HEK293 (cell line): ENCODE results near the gene BTBD2.

Experiments
- CTCF ChIA-PET: fragments of 350-600 bp; formaldehyde crosslinking; extraction: SDS; loops from one replicate; lab custom pipeline; 2021; ENCODE audit warnings: antibody characterized with exemption; lab: Yijun Ruan, JAX
- POLR2A ChIA-PET: fragments of 300-600 bp; formaldehyde crosslinking; extraction: SDS; loops from one replicate; lab custom pipeline; 2020; ENCODE audit warnings: antibody characterized with exemption, inconsistent platforms; lab: Yijun Ruan, JAX
- H3K27ac ChIP-seq: fragments of 200-500 bp; sonication (Bioruptor generic); 2 replicates; pipeline ENCODE4 v1.5.1; 2014; ENCODE audit warnings: low read depth, low read length, control low read depth, inconsistent platforms; ENCODE audit errors: extremely low read depth
- H3K36me3 ChIP-seq, 2 experiments: fragments of 200-500 bp in 1 of 2; sonication (Bioruptor generic) in 1 of 2; 1 replicate in 1 of 2; 2 replicates in 1 of 2; pipeline ENCODE4 v1.5.1; 2014 to 2017; ENCODE audit warnings: inconsistent platforms in 2 of 2, low read length in 2 of 2; ENCODE audit not compliant: control insufficient read depth in 2 of 2, insufficient read depth in 1 of 2
- H3K4me1 ChIP-seq: fragments of 200-500 bp; sonication (Bioruptor generic); 2 replicates; pipeline ENCODE4 v1.5.1; 2014; ENCODE audit warnings: mild to moderate bottlenecking, low read length, inconsistent platforms; ENCODE audit not compliant: control insufficient read depth, insufficient read depth
- H3K4me3 ChIP-seq: 2 replicates; pipeline ENCODE4 v1.5.1; 2011; ENCODE audit warnings: low read depth, mild to moderate bottlenecking, control low read depth, low read length, moderate library complexity
- H3K9me3 ChIP-seq: fragments of 200-500 bp; sonication (Bioruptor generic); 2 replicates; pipeline ENCODE4 v1.5.1; 2014; ENCODE audit warnings: low read depth, low read length, inconsistent platforms; ENCODE audit not compliant: control insufficient read depth, insufficient read depth
- BCL11A ChIP-seq: fragments of 450-650 bp; formaldehyde crosslinking; IDR thresholded peaks from 2 replicates; pipeline ENCODE4 v1.5.1; 2016; ENCODE audit warnings: low read depth, missing biosample characterization, missing genetic modification characterization
- BCL11B ChIP-seq: fragments of 450-650 bp; formaldehyde crosslinking; IDR thresholded peaks from 2 replicates; pipeline ENCODE4 v1.5.1; 2016; ENCODE audit warnings: low read depth, missing biosample characterization, missing genetic modification characterization
- GFI1B ChIP-seq: fragments of 450-650 bp; formaldehyde crosslinking; IDR thresholded peaks from 2 replicates; pipeline ENCODE4 v1.5.1; 2016; ENCODE audit warnings: missing biosample characterization, missing genetic modification characterization
- GLIS1 ChIP-seq: fragments of 450-650 bp; formaldehyde crosslinking; IDR thresholded peaks from 2 replicates; pipeline ENCODE4 v1.5.1; 2016; ENCODE audit warnings: missing biosample characterization, missing genetic modification characterization
- GLIS2 ChIP-seq: fragments of 450-650 bp; formaldehyde crosslinking; IDR thresholded peaks from 2 replicates; pipeline ENCODE4 v1.5.1; 2016; ENCODE audit warnings: missing biosample characterization, missing genetic modification characterization
- HOXD13 ChIP-seq: sonication (generic); formaldehyde crosslinking; IDR thresholded peaks from 2 replicates; pipeline ENCODE4 v1.8.0; 2022; ENCODE audit warnings: missing genetic modification reagents, borderline replicate concordance
- KLF9 ChIP-seq: fragments of 450-650 bp; formaldehyde crosslinking; IDR thresholded peaks from 2 replicates; pipeline ENCODE4 v1.5.1; 2016; ENCODE audit warnings: missing biosample characterization, missing genetic modification characterization, low read depth
- MYNN ChIP-seq: fragments of 450-650 bp; formaldehyde crosslinking; IDR thresholded peaks from 2 replicates; pipeline ENCODE4 v1.5.1; 2016; ENCODE audit warnings: missing biosample characterization, missing genetic modification characterization, borderline replicate concordance
- ZIC2 ChIP-seq: fragments of 450-650 bp; formaldehyde crosslinking; IDR thresholded peaks from 2 replicates; pipeline ENCODE4 v1.5.1; 2016; ENCODE audit warnings: missing biosample characterization, missing genetic modification characterization
- ZNF10 ChIP-seq: fragments of 450-650 bp; formaldehyde crosslinking; IDR thresholded peaks from 2 replicates; pipeline ENCODE4 v1.5.1; 2017; ENCODE audit warnings: missing biosample characterization, missing genetic modification characterization
- ZNF175 ChIP-seq: fragments of 450-650 bp; formaldehyde crosslinking; IDR thresholded peaks from 2 replicates; pipeline ENCODE4 v1.5.1; 2016; ENCODE audit warnings: missing biosample characterization, missing genetic modification characterization
- ZNF426 ChIP-seq: fragments of 450-650 bp; formaldehyde crosslinking; IDR thresholded peaks from 2 replicates; pipeline ENCODE4 v1.5.1; 2017; ENCODE audit warnings: missing biosample characterization, missing genetic modification characterization, mild to moderate bottlenecking, inconsistent platforms, moderate library complexity
- ZNF521 ChIP-seq: fragments of 450-650 bp; formaldehyde crosslinking; IDR thresholded peaks from 2 replicates; pipeline ENCODE4 v1.5.1; 2017; ENCODE audit warnings: missing biosample characterization, mild to moderate bottlenecking, missing genetic modification characterization
- ZNF600 ChIP-seq: fragments of 450-650 bp; formaldehyde crosslinking; IDR thresholded peaks from 2 replicates; pipeline ENCODE4 v1.5.1; 2016; ENCODE audit warnings: missing biosample characterization, missing genetic modification characterization
- ZNF654 ChIP-seq: fragments of 450-650 bp; formaldehyde crosslinking; IDR thresholded peaks from 2 replicates; pipeline ENCODE4 v1.5.1; 2016; ENCODE audit warnings: low read depth, missing biosample characterization, missing genetic modification characterization
- ZNF664 ChIP-seq: fragments of 450-650 bp; formaldehyde crosslinking; IDR thresholded peaks from 2 replicates; pipeline ENCODE4 v1.5.1; 2016; ENCODE audit warnings: missing biosample characterization, missing genetic modification characterization
- ZNF768 ChIP-seq: fragments of 450-650 bp; formaldehyde crosslinking; IDR thresholded peaks from 2 replicates; pipeline ENCODE4 v1.5.1; 2018; ENCODE audit warnings: missing biosample characterization, mild to moderate bottlenecking, missing genetic modification characterization
- TF ChIP-seq, protein P1 (sequence below): fragments of 450-650 bp; formaldehyde crosslinking; IDR thresholded peaks from 2 replicates; pipeline ENCODE4 v1.5.1; 2016; ENCODE audit warnings: missing biosample characterization, missing genetic modification characterization
- TF ChIP-seq, protein P2 (sequence below): fragments of 450-650 bp; formaldehyde crosslinking; optimal IDR thresholded peaks from 2 replicates; pipeline ENCODE3; 2016; ENCODE audit warnings: missing biosample characterization, mild to moderate bottlenecking, missing genetic modification characterization
- TF ChIP-seq, protein P3 (sequence below): fragments of 450-650 bp; formaldehyde crosslinking; IDR thresholded peaks from 2 replicates; pipeline ENCODE4 v1.5.1; 2016; ENCODE audit warnings: missing biosample characterization, missing genetic modification characterization
- TF ChIP-seq, protein P4 (sequence below): fragments of 450-650 bp; formaldehyde crosslinking; IDR thresholded peaks from 2 replicates; pipeline ENCODE4 v1.5.1; 2016; ENCODE audit warnings: missing biosample characterization, missing genetic modification characterization
- TF ChIP-seq, protein P5 (sequence below): fragments of 450-650 bp; formaldehyde crosslinking; IDR thresholded peaks from 2 replicates; pipeline ENCODE4 v1.5.1; 2017; ENCODE audit warnings: missing biosample characterization, missing genetic modification characterization
- TF ChIP-seq, protein P6 (sequence below): fragments of 450-650 bp; formaldehyde crosslinking; IDR thresholded peaks from 2 replicates; pipeline ENCODE4 v1.5.1; 2016; ENCODE audit warnings: missing biosample characterization, missing genetic modification characterization

Gene BTBD2

DNA sequence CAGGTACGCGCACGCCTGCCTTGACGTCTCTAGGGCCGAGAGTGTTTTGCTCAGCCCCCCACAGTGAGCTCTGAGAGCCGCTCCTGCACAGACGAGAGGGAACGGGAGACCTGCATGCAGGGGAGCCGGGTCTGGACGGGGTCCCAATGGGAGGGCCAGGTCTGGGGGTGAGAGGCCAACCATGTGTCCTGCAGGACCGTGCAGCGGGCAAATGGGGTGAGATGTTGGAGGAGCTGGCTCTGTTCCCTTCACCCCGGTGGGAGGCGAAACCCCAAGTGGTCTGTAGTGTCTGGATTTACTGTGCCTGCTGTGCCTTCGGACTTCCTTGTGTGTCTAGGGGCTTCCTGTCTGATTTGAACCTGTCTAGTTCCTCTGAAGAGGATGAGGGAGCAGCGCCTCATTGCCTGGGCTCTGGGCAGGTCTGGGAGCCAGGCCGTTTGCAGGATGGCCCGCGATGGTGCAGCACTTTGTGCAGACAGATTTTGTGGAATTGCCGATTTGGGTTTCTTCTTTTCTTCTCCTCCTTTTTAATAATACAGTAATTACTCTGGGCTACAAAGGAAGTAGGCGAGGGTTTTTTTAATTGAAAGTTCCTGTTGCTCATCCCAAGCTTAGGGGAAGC lies 72.5 kb downstream of the BTBD2 start:
- peaks cover 0 to 5% of the 10 kb centered on the region in 2 experiments; a peak in 2 of 3 replicates for H3K36me3 ChIP-seq
- POLR2A ChIA-PET, result interaction anchor here (0.6 kb wide), 1 partner anchor 947 kb away, joined by 3 read pairs; no protein-coding TSS in a partner anchor
- CTCF ChIA-PET, result interaction anchor here (0.7 to 1.3 kb wide), 3 partner anchors 14 to 1487 kb away, joined by 3 to 5 read pairs (median 3); no protein-coding TSS in a partner anchor
- peaks cover 3% of the 10 kb centered on the region for H3K4me1 ChIP-seq
- no peaks in the 10 kb centered on the region for H3K9me3 ChIP-seq
- H3K27ac ChIP-seq, result peak overlapping the region; percentile 90; the same call in 1 of the 2 replicates
- peak overlapping the region; percentile 91 for H3K4me3 ChIP-seq
- no peak for TF ChIP-seq ZNF10 (tag by site-specific recombination)
- TF ChIP-seq, protein P1, sequence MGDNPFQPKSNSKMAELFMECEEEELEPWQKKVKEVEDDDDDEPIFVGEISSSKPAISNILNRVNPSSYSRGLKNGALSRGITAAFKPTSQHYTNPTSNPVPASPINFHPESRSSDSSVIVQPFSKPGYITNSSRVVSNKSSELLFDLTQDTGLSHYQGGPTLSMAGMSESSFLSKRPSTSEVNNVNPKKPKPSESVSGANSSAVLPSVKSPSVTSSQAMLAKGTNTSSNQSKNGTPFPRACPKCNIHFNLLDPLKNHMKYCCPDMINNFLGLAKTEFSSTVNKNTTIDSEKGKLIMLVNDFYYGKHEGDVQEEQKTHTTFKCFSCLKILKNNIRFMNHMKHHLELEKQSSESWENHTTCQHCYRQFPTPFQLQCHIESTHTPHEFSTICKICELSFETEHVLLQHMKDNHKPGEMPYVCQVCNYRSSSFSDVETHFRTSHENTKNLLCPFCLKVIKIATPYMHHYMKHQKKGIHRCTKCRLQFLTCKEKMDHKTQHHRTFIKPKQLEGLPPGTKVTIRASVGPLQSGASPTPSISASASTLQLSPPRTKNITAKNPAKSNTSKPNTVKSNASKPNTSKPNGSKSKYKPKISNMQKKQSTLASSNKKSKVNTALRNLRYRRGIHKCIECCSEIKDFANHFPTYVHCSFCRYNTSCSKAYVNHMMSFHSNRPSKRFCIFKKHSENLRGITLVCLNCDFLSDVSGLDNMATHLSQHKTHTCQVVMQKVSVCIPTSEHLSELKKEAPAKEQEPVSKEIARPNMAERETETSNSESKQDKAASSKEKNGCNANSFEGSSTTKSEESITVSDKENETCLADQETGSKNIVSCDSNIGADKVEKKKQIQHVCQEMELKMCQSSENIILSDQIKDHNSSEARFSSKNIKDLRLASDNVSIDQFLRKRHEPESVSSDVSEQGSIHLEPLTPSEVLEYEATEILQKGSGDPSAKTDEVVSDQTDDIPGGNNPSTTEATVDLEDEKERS (tag by site-specific recombination), result no peak
- TF ChIP-seq BCL11A (tag by site-specific recombination), result no peak
- TF ChIP-seq KLF9 (tag by site-specific recombination), result no peak
- TF ChIP-seq GLIS1 (tag by site-specific recombination), result peak; percentile 96
- TF ChIP-seq, protein P2, sequence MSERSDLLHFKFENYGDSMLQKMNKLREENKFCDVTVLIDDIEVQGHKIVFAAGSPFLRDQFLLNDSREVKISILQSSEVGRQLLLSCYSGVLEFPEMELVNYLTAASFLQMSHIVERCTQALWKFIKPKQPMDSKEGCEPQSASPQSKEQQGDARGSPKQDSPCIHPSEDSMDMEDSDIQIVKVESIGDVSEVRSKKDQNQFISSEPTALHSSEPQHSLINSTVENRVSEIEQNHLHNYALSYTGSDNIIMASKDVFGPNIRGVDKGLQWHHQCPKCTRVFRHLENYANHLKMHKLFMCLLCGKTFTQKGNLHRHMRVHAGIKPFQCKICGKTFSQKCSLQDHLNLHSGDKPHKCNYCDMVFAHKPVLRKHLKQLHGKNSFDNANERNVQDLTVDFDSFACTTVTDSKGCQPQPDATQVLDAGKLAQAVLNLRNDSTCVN, result peak; percentile 41
- no peak for TF ChIP-seq ZNF426 (tag by site-specific recombination)
- no peak for TF ChIP-seq ZNF521 (tag by site-specific recombination)
- TF ChIP-seq MYNN (tag by site-specific recombination), result no peak
- TF ChIP-seq ZNF600 (tag by site-specific recombination), result peak; percentile 56
- no peak for TF ChIP-seq GFI1B (tag by site-specific recombination)
- TF ChIP-seq GLIS2 (tag by site-specific recombination), result peak; percentile 35
- TF ChIP-seq, protein P3, sequence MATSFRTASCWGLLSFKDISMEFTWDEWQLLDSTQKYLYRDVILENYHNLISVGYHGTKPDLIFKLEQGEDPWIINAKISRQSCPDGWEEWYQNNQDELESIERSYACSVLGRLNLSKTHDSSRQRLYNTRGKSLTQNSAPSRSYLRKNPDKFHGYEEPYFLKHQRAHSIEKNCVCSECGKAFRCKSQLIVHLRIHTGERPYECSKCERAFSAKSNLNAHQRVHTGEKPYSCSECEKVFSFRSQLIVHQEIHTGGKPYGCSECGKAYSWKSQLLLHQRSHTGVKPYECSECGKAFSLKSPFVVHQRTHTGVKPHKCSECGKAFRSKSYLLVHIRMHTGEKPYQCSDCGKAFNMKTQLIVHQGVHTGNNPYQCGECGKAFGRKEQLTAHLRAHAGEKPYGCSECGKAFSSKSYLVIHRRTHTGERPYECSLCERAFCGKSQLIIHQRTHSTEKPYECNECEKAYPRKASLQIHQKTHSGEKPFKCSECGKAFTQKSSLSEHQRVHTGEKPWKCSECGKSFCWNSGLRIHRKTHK, result no peak
- TF ChIP-seq, protein P4, sequence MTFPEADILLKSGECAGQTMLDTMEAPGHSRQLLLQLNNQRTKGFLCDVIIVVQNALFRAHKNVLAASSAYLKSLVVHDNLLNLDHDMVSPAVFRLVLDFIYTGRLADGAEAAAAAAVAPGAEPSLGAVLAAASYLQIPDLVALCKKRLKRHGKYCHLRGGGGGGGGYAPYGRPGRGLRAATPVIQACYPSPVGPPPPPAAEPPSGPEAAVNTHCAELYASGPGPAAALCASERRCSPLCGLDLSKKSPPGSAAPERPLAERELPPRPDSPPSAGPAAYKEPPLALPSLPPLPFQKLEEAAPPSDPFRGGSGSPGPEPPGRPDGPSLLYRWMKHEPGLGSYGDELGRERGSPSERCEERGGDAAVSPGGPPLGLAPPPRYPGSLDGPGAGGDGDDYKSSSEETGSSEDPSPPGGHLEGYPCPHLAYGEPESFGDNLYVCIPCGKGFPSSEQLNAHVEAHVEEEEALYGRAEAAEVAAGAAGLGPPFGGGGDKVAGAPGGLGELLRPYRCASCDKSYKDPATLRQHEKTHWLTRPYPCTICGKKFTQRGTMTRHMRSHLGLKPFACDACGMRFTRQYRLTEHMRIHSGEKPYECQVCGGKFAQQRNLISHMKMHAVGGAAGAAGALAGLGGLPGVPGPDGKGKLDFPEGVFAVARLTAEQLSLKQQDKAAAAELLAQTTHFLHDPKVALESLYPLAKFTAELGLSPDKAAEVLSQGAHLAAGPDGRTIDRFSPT (tag by site-specific recombination), result no peak
- TF ChIP-seq, protein P5, sequence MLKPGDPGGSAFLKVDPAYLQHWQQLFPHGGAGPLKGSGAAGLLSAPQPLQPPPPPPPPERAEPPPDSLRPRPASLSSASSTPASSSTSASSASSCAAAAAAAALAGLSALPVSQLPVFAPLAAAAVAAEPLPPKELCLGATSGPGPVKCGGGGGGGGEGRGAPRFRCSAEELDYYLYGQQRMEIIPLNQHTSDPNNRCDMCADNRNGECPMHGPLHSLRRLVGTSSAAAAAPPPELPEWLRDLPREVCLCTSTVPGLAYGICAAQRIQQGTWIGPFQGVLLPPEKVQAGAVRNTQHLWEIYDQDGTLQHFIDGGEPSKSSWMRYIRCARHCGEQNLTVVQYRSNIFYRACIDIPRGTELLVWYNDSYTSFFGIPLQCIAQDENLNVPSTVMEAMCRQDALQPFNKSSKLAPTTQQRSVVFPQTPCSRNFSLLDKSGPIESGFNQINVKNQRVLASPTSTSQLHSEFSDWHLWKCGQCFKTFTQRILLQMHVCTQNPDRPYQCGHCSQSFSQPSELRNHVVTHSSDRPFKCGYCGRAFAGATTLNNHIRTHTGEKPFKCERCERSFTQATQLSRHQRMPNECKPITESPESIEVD (tag by site-specific recombination), result no peak
- no peak for TF ChIP-seq ZNF175 (tag by site-specific recombination)
- TF ChIP-seq, protein P6, sequence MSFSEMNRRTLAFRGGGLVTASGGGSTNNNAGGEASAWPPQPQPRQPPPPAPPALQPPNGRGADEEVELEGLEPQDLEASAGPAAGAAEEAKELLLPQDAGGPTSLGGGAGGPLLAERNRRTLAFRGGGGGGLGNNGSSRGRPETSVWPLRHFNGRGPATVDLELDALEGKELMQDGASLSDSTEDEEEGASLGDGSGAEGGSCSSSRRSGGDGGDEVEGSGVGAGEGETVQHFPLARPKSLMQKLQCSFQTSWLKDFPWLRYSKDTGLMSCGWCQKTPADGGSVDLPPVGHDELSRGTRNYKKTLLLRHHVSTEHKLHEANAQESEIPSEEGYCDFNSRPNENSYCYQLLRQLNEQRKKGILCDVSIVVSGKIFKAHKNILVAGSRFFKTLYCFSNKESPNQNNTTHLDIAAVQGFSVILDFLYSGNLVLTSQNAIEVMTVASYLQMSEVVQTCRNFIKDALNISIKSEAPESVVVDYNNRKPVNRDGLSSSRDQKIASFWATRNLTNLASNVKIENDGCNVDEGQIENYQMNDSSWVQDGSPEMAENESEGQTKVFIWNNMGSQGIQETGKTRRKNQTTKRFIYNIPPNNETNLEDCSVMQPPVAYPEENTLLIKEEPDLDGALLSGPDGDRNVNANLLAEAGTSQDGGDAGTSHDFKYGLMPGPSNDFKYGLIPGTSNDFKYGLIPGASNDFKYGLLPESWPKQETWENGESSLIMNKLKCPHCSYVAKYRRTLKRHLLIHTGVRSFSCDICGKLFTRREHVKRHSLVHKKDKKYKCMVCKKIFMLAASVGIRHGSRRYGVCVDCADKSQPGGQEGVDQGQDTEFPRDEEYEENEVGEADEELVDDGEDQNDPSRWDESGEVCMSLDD (tag by site-specific recombination), result peak; percentile 57; the same call in 1 of the 2 replicates
- TF ChIP-seq BCL11B (tag by site-specific recombination), result no peak
- no peak for TF ChIP-seq ZNF654 (tag by site-specific recombination)
- peak; percentile 97 for TF ChIP-seq ZIC2
- TF ChIP-seq ZNF768, result no peak
- no peak for TF ChIP-seq HOXD13 (CRISPR knock-in tag)
- no peak for TF ChIP-seq ZNF664 (tag by site-specific recombination)
